T47D (cell line): ENCODE measurements around the gene CAMSAP1.

ENCODE experiments used
- DNase-seq, 2 experiments: peaks; one replicate each; pipeline versions ENCODE4 v3.0.0 to v3.0.0-alpha.2; 2011 to 2012; ENCODE audit warnings: low read depth in 1 of 2, low spot score in 1 of 2
- JUND ChIP-seq: IDR thresholded peaks from 2 replicates; pipeline ENCODE4 v1.6.1; 2012; ENCODE audit warnings: low read depth
- in situ Hi-C: cut with HindIII; loops from 2 replicates; pipeline ENCODE4 v1.10.0; 2016; ENCODE audit warnings: low sequenced_read_pairs, low pct_unique_long_range_greater_than_20kb

CAMSAP1 gene

DNA sequence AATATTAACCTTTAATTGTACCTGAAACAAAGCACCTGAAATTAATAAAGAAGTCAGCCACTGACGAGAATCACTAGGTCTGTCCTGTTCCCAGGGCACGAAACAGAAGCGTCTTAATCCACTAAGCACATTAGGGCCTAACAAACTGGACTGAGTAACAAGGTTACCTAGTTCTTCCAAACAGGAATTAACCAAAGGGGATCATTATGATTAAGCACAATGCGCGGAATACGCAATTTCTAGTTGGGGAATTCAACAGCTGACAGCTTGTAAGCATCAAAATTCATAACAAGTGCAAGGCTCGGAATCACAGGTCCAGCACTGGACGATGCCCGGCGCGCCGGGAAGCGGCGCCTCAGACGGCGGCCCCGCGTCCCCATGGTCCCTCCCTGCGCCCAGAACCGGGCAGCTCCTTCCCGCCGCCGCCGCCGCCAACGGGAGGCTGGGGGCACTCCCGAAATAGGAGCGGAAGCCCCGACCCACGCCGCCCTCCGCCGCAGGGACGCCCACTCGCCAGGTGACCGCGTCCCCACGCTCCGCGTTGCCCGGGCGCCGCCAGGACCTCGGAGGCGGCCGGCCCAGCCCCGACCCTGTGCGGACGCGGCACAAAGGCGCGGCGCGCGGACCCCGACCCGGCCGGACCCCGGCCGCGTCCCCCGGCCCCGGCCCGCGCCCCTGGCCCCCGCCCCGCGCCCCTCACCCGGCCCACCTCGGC lies 898 bp downstream of the CAMSAP1 start:
- in situ Hi-C loops = no loop called here
- DNase-seq = peak in 1 of 2 experiments; percentile 47
- no peak for TF ChIP-seq JUND

DNA sequence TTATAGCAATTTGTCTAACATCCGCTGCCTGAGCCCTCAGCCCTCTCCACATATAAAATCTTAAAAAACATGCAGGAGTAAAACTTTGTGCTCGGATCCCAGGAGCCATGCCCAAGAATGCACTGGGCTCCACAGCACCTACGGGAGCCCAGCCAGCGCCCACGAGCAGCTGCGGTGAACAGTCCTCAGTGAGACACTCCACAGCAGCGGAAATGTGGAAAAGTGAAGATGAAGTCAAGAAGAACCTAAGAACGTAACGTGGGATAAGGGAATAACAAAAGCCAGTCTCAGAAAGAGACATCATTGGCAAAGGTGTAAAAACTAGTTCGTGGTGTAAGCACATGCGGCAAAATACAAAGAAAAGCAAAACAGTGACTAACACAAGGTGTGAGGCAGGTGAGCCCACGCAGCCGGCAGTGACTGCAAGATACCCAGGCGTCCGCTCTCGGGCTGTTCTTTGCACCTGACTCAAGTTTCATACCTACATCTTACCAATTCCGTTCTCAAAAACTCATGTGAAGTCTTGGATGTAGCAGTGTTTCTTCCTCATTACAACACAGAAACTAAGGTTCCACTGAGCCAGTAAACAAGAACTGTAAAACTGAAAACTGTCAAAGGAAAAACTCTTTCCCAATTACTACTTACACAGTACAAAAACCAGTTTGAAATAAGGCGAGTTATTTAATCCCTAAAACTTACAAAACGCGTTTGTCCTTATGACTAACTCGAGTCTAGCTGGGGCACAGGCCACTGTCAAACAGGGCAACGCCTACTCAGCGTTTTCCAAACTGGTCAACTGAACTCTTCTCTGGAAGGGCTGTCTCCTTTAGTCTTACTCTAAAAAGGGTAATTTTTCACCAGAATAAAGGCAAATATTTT lies 1.7 kb downstream of the CAMSAP1 start:
- peak in 1 of 2 experiments; percentile 62 for DNase-seq
- no peak for TF ChIP-seq JUND
- in situ Hi-C loops = no loop called here

GRCh38 chr9:135903786-135904520 lies 3.4 kb downstream of the CAMSAP1 start:
- no peak for TF ChIP-seq JUND
- in situ Hi-C loops = no loop called here
- no peak for DNase-seq

DNA sequence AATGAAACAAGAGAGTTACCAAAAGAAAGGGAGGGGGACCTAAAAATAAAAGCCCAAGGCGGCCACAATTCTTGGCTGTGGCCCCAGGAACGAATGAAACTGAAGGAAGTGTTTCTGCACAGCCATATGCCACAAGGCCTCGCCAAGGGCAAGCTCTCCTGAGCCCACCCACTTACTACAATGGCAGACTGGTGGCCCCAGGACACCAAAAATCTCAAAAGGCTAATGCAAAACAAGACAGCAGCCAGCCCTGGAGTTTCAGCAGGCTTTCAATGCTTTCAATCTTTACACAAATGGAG lies 4.0 kb downstream of the CAMSAP1 start:
- in situ Hi-C loops = no loop called here
- DNase-seq = no peak
- no peak for TF ChIP-seq JUND

DNA sequence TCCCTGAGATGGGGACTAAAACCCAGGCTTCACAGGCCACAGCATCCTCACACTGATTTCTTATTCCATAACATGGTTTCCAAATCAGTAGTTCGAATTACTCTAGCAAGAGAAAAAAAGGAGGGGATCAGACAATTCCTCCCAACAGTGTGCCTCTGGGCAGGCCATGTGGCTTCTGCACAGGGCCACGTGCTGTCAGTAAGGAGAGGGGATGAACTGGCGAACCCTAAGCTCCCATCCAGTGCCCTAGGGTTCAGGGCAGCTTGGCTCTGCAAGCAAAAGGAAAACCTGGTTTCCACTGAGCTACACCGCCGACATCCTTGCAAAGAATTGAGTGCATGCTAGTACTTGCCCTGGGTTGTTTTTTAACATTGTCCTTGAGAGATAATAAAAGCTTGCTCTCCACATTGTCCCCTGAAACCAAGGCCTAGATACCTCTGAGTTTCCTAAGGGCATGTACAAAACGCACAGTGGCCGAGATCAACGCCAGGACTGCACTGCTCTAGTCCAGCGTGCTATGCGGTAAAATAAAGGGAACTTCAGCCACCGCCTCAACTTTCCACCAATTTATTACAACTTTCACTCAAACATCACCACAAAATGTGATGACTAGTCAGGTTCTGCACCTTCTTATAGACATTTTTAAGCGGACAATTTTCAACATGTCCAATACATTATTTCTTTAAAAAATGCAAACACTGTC lies 4.5 kb downstream of the CAMSAP1 start:
- in situ Hi-C loops = no loop called here
- TF ChIP-seq JUND = no peak
- no peak for DNase-seq

DNA sequence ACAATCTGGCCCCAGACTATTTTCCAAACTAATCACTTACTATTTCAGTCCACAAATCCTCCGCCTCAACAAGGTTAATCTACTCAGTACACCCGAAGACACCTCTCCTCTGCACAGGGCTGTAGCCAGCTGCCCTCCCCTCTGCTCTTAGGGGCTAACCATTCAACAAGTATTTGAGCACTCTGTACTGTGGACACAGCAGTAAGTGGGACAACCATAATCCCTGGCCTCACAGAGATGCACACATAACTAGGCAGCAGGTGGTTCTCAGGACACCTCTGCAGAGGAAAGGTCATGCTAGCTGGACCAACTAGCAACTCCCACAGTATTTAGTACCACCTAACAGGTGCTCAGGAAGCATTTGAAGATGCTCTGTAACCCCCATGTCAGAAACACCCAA lies 5.5 kb downstream of the CAMSAP1 start:
- no peak for TF ChIP-seq JUND
- no peak for DNase-seq
- in situ Hi-C loops = no loop called here

DNA sequence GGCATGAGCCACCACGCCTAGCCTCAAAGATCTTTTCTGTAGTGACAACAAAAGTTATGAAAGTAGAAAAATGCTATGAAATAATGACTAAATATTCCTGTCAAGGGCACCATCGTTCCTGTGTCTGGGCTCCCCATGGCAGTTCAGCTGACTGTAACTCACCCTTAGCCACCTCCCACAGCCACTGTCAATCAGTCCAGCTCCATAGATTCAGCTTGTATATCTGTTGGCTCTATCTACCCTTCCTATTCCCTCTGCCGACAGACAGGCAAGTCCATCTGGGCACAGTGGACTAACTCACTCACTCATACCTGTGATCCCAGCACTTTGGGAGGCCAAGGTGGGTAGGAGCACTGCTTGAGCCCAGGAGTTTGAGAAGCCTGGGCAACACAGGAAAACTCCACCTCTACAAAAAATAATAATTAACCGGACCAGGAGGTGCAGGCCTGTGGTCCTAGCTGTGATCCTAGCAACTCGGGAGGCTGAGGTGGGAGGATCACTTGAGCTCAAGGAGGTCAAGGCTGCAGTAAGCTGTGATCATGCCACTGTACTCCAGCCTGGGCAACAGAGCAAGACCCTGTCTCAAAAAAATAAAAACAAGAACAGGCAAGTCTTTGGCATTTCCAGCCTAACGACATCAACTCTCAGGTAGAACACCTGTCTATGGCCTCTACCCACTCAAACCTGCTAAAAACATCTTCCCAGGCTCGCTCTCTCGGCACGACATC lies 6.2 kb downstream of the CAMSAP1 start:
- no peak for DNase-seq
- in situ Hi-C loops = no loop called here
- no peak for TF ChIP-seq JUND

- TF ChIP-seq JUND = no peak
- no peak for DNase-seq
- in situ Hi-C loops = no loop called here
Observed at GRCh38 chr9:135898634-135899407, 8.5 kb downstream of the CAMSAP1 start.

- in situ Hi-C loops = no loop called here
- DNase-seq = no peak
- no peak for TF ChIP-seq JUND
Observed at GRCh38 chr9:135896626-135897025, 10.7 kb downstream of the CAMSAP1 start.

GRCh38 chr9:135896205-135896604 lies 11.1 kb downstream of the CAMSAP1 start:
- DNase-seq = no peak
- TF ChIP-seq JUND = no peak
- in situ Hi-C loops = no loop called here

GRCh38 chr9:135895202-135895848 lies 12.0 kb downstream of the CAMSAP1 start:
- in situ Hi-C loops = no loop called here
- no peak for TF ChIP-seq JUND
- no peak for DNase-seq
